Endothelial cell of umbilical vein (primary cell): ENCODE measurements around the gene ARFRP1. TPM values are rescaled to one million over a fixed set of nuclear protein-coding genes. Genes with fewer than 3 reads are reported as not detected.

Experiments
- BruUV-seq: library from RNA; stranded (reverse); fragments of 400-500 nt; replicated peaks from 2 replicates; lab custom pipeline; 2021; lab: Mats Ljungman, UMichigan
- CTCF ChIA-PET: fragments of 300-600, 350-600 bp; sonication (Branson Sonifier 250); formaldehyde crosslinking; loops from one replicate; lab custom pipeline; 2021; ENCODE audit warnings: antibody characterized with exemption, inconsistent platforms; lab: Charles Lee
- POLR2A ChIA-PET: fragments of 300-600, 350-600 bp; sonication (Branson Sonifier 250); formaldehyde crosslinking; loops from one replicate; lab custom pipeline; 2021; ENCODE audit warnings: antibody characterized with exemption, inconsistent platforms; lab: Charles Lee
- DNase-seq: peaks from one replicate; pipeline ENCODE4 v3.0.0-alpha.2; 2011; ENCODE audit warnings: low read depth, low spot score
- FAIRE-seq: peaks from 2 replicates; lab custom pipeline; 2011; peaks lifted over from hg19 to GRCh38; lab: Jason Lieb, UNC
- H2AFZ ChIP-seq: 2 replicates; pipeline ENCODE4 v1.6.0; 2012; ENCODE audit warnings: low read depth, low read length, control low read depth, inconsistent platforms
- H3K27ac ChIP-seq: 2 replicates; pipeline ENCODE4 v1.5.1; 2011; ENCODE audit warnings: low read depth, mild to moderate bottlenecking, control low read depth, low read length, moderate library complexity; ENCODE audit not compliant: insufficient read depth
- H3K27me3 ChIP-seq, 2 experiments: 2 replicates each; pipeline versions ENCODE4 v1.6.0 to v1.6.1; 2011; ENCODE audit warnings: low read length in 2 of 2, mixed read lengths in 1 of 2; ENCODE audit not compliant: control insufficient read depth in 2 of 2, insufficient read depth in 2 of 2
- H3K36me3 ChIP-seq, 2 experiments: 2 replicates in 1 of 2; 3 replicates in 1 of 2; pipeline ENCODE4 v1.5.1; 2011; ENCODE audit warnings: low read length in 2 of 2, mild to moderate bottlenecking in 1 of 2, moderate library complexity in 1 of 2; ENCODE audit not compliant: control insufficient read depth in 2 of 2, insufficient read depth in 2 of 2; ENCODE audit errors: extremely low read depth in 1 of 2
- H3K4me1 ChIP-seq: 3 replicates; pipeline ENCODE4 v1.5.1; 2011; ENCODE audit warnings: mild to moderate bottlenecking, low read length; ENCODE audit not compliant: control insufficient read depth, insufficient read depth; ENCODE audit errors: extremely low read depth
- H3K4me2 ChIP-seq: 2 replicates; pipeline ENCODE4 v1.6.1; 2011; ENCODE audit warnings: low read length, control low read depth, mixed read lengths; ENCODE audit not compliant: insufficient read depth
- H3K4me3 ChIP-seq, 3 experiments: fragments of 200-600 bp in 1 of 3; sonication (generic), shearing (Covaris generic) in 1 of 3; replicated peaks in 1 of 3; 2 replicates each; pipeline ENCODE4 v1.5.1; 2011 to 2016; ENCODE audit warnings: control low read depth in 3 of 3, low read length in 3 of 3, mild to moderate bottlenecking in 2 of 3, inconsistent platforms in 1 of 3, low read depth in 1 of 3, moderate library complexity in 1 of 3; ENCODE audit not compliant: insufficient read depth in 1 of 3
- H3K79me2 ChIP-seq: 2 replicates; pipeline ENCODE4 v1.6.0; 2012; ENCODE audit warnings: low read length, inconsistent platforms; ENCODE audit not compliant: control insufficient read depth, insufficient read depth
- H3K9ac ChIP-seq: replicated peaks from 2 replicates; pipeline ENCODE3; 2011; ENCODE audit warnings: low read length, control low read depth; ENCODE audit not compliant: insufficient read depth; ENCODE audit errors: extremely low read depth
- H3K9me1 ChIP-seq: replicated peaks from 3 replicates; pipeline ENCODE4 v1.6.0; 2011; ENCODE audit warnings: mild to moderate bottlenecking, low read length; ENCODE audit not compliant: control insufficient read depth, insufficient read depth; ENCODE audit errors: extremely low read depth
- H3K9me3 ChIP-seq: replicated peaks from 2 replicates; pipeline ENCODE4 v1.5.1; 2012; ENCODE audit warnings: low read length, inconsistent platforms; ENCODE audit not compliant: control insufficient read depth, insufficient read depth
- H4K20me1 ChIP-seq: replicated peaks from 2 replicates; pipeline ENCODE3; 2011; ENCODE audit warnings: mild to moderate bottlenecking, low read length; ENCODE audit not compliant: control insufficient read depth, insufficient read depth; ENCODE audit errors: extremely low read depth
- CTCF ChIP-seq, 2 donors: IDR thresholded peaks; 1 replicate in 1 of 2; 2 replicates in 1 of 2; pipeline ENCODE4 v1.5.1; 2011; ENCODE audit warnings: low read length in 2 of 2, mild to moderate bottlenecking in 2 of 2, moderate library complexity in 2 of 2, control low read depth in 1 of 2, inconsistent platforms in 1 of 2, low read depth in 1 of 2; ENCODE audit not compliant: insufficient read depth in 1 of 2; ENCODE audit errors: extremely low read depth in 1 of 2
- EZH2 ChIP-seq: IDR thresholded peaks from 2 replicates; pipeline ENCODE4 v1.6.1; 2012; ENCODE audit warnings: borderline replicate concordance, low read depth, mild to moderate bottlenecking, moderate library complexity, low read length, inconsistent platforms; ENCODE audit not compliant: severe bottlenecking
- FOS ChIP-seq: IDR thresholded peaks from 2 replicates; pipeline ENCODE4 v1.6.1; 2011; ENCODE audit warnings: mild to moderate bottlenecking, low read length, moderate library complexity, borderline replicate concordance; ENCODE audit not compliant: insufficient read depth
- GATA2 ChIP-seq: IDR thresholded peaks from 2 replicates; pipeline ENCODE4 v1.7.0; 2011; ENCODE audit warnings: low read depth, mild to moderate bottlenecking, moderate library complexity, mixed read lengths, low read length; ENCODE audit not compliant: insufficient read length, insufficient read depth
- JUN ChIP-seq: IDR thresholded peaks from 2 replicates; pipeline ENCODE4 v1.6.1; 2011; ENCODE audit warnings: borderline replicate concordance, low read depth; ENCODE audit not compliant: insufficient read length, insufficient read depth
- MAX ChIP-seq: IDR thresholded peaks from 2 replicates; pipeline ENCODE4 v1.6.1; 2011; ENCODE audit not compliant: insufficient read depth, insufficient read length
- MYC ChIP-seq: IDR thresholded peaks from one replicate; pipeline ENCODE4 v1.6.1; 2011; ENCODE audit warnings: mild to moderate bottlenecking, low read depth, low read length
- POLR2A ChIP-seq: IDR thresholded peaks from 2 replicates; pipeline ENCODE4 v1.6.1; 2012; ENCODE audit warnings: low read depth, mild to moderate bottlenecking, control low read depth, low read length
- POLR2AphosphoS5 ChIP-seq: IDR thresholded peaks from 2 replicates; pipeline ENCODE4 v1.6.1; 2012; ENCODE audit warnings: low read depth, mild to moderate bottlenecking, control low read depth, low read length, moderate library complexity; ENCODE audit not compliant: insufficient read depth
- dilution Hi-C: fragments of 300-500 bp; cut with MboI; formaldehyde crosslinking; loops from one replicate; pipeline ENCODE4 v1.15.0; 2019; ENCODE audit warnings: low sequenced_read_pairs; ENCODE audit not compliant: extremely low pct_ligation_motif_present
- intact Hi-C: fragments of 100-400 bp; cut with micrococcal nuclease; formaldehyde crosslinking; loops from one replicate; pipeline ENCODE4 v1.10.0; 2022
- polyA plus RNA-seq, 4 experiments: library from polyadenylated mRNA; depleted of rRNA in 3 of 4; stranded (reverse) in 3 of 4; unstranded in 1 of 4; fragments of >200 nt; gene quantifications; 2 replicates each; pipeline versions ENCODE4 v1.2.1 to v1.2.3, GENCODE V29; 2011 to 2012; ENCODE audit warnings: missing spikeins in 1 of 4
- total RNA-seq: library from RNA; stranded (reverse); gene quantifications from 2 replicates; pipeline ENCODE4 v1.2.3, GENCODE V29; 2021

ARFRP1 gene
- total and polyA plus RNA-seq, 2 donors (not counting 3 experiments of a cell fraction or from before 2014, with no cell fraction given): 48.7 to 51.6 TPM

GRCh38 chr20:63662813-63663189, 45.0 kb downstream of the ARFRP1 start:
- FAIRE-seq: no peak
- H3K4me1 ChIP-seq: peaks cover 8% of the 10 kb centered on the region
- POLR2A ChIA-PET: no interaction called here
- peaks cover 2 to 34% of the 10 kb centered on the region in 2 experiments for H3K36me3 ChIP-seq
- no peaks in the 10 kb centered on the region for H3K9me3 ChIP-seq
- H3K9me1 ChIP-seq: no peaks in the 10 kb centered on the region
- H3K9ac ChIP-seq: no peak overlapping the region
- intact Hi-C loops (no loop called here), dilution Hi-C loops (no loop called here)
- no peaks in the 10 kb centered on the region for H4K20me1 ChIP-seq
- DNase-seq: no peak
- no peak overlapping the region for H3K27ac ChIP-seq
- peaks cover 18% of the 10 kb centered on the region for H3K79me2 ChIP-seq
- H2AFZ ChIP-seq: no peak overlapping the region
- no peaks in the 10 kb centered on the region for H3K27me3 ChIP-seq
- no peak overlapping the region for H3K4me3 ChIP-seq
- no TSS peak for BruUV-seq
- CTCF ChIA-PET: interaction anchor here (1.4 to 2.6 kb wide), 2 partner anchors 10 to 19 kb away, joined by 3 to 11 read pairs; no protein-coding TSS in a partner anchor
- H3K4me2 ChIP-seq: no peak overlapping the region
- TF ChIP-seq EZH2 (no peak), MAX (no peak), POLR2AphosphoS5 (no peak), FOS (no peak), JUN (no peak), MYC (no peak)

- no TSS peak for BruUV-seq
- no peaks in the 10 kb centered on the region for H4K20me1 ChIP-seq
- ChIA-PET CTCF (interaction anchor here (1.4 to 2.6 kb wide), 2 partner anchors 10 to 20 kb away, joined by 3 to 11 read pairs; no protein-coding TSS in a partner anchor), POLR2A (no interaction called here)
- H3K27ac ChIP-seq: no peak overlapping the region
- no peak for FAIRE-seq
- peaks cover 0 to 29% of the 10 kb centered on the region in 2 experiments for H3K36me3 ChIP-seq
- TF ChIP-seq GATA2 (no peak), MAX (no peak), POLR2A (no peak), CTCF (IDR thresholded peaks at IDR 0.05; ENCODE audit: extremely low read depth in 1 of 2, insufficient read depth in 1 of 2, low read depth in 1 of 2, low read length in 2 of 2) (no peak), FOS (no peak), MYC (no peak), JUN (no peak), EZH2 (no peak), POLR2AphosphoS5 (no peak)
- intact Hi-C loops: no loop called here
- no peak for DNase-seq
- no peaks in the 10 kb centered on the region for H3K9me1 ChIP-seq
- H3K4me3 ChIP-seq: no peak overlapping the region
- no peaks in the 10 kb centered on the region for H3K27me3 ChIP-seq
- peaks cover 10% of the 10 kb centered on the region for H3K4me1 ChIP-seq
- dilution Hi-C loops: no loop called here
- H2AFZ ChIP-seq: no peak overlapping the region
- H3K4me2 ChIP-seq: no peak overlapping the region
- no peak overlapping the region for H3K9ac ChIP-seq
- no peaks in the 10 kb centered on the region for H3K9me3 ChIP-seq
- peaks cover 18% of the 10 kb centered on the region for H3K79me2 ChIP-seq
Observed at GRCh38 chr20:63661959-63662812, 45.6 kb downstream of the ARFRP1 start.
